CD4-positive, alpha-beta T cell treated with Interleukin-6 for 4 hours (primary cell): ENCODE data around the gene DIS3L2.
"Not testable (repeated sequence)": the region's sequence is repeated elsewhere in the genome, so short reads cannot be mapped to it uniquely, and the experiment has no call there.

Experiments used
- DNase-seq: peaks from one replicate; pipeline ENCODE4 v3.0.0-alpha.2; 2020; ENCODE audit warnings: mixed read lengths

Gene DIS3L2

GRCh38 chr2:232061265-232061664 is 99.8 kb downstream of the DIS3L2 start:
- no peak for DNase-seq

GRCh38 chr2:232073026-232073425 is 111.5 kb downstream of the DIS3L2 start:
- DNase-seq = no peak

- no peak for DNase-seq
Measured at GRCh38 chr2:232073699-232074098, 112.2 kb downstream of the DIS3L2 start.

- DNase-seq = no peak
Measured at GRCh38 chr2:232075080-232075479, 113.6 kb downstream of the DIS3L2 start.

GRCh38 chr2:232075859-232076258 is 114.3 kb downstream of the DIS3L2 start:
- no peak for DNase-seq

GRCh38 chr2:232076272-232076671 is 114.8 kb downstream of the DIS3L2 start:
- DNase-seq = no peak

GRCh38 chr2:232076736-232077135 is 115.2 kb downstream of the DIS3L2 start:
- no peak for DNase-seq

- DNase-seq = no peak
Measured at GRCh38 chr2:232085164-232085563, 123.7 kb downstream of the DIS3L2 start.

- no peak for DNase-seq
Measured at GRCh38 chr2:232085826-232086425, 124.4 kb downstream of the DIS3L2 start.

GRCh38 chr2:232088771-232089170 is 127.3 kb downstream of the DIS3L2 start:
- no peak for DNase-seq

GRCh38 chr2:232094201-232094600 is 132.7 kb downstream of the DIS3L2 start:
- no peak for DNase-seq

GRCh38 chr2:232094883-232095282 is 133.4 kb downstream of the DIS3L2 start:
- DNase-seq = no peak

GRCh38 chr2:232097260-232097659 is 135.7 kb downstream of the DIS3L2 start:
- DNase-seq = no peak

- DNase-seq = no peak
Measured at GRCh38 chr2:232097758-232098157, 136.2 kb downstream of the DIS3L2 start.

GRCh38 chr2:232102380-232102779 is 140.9 kb downstream of the DIS3L2 start:
- no peak for DNase-seq

GRCh38 chr2:232103140-232103737 is 141.7 kb downstream of the DIS3L2 start:
- no peak for DNase-seq

GRCh38 chr2:232104076-232104646 is 142.6 kb downstream of the DIS3L2 start:
- DNase-seq = no peak

GRCh38 chr2:232111551-232111950 is 150.0 kb downstream of the DIS3L2 start:
- no peak for DNase-seq

- DNase-seq = no peak
Measured at GRCh38 chr2:232113821-232114220, 152.3 kb downstream of the DIS3L2 start.

- not testable (repeated sequence) for DNase-seq
Measured at GRCh38 chr2:232115728-232116361, 154.3 kb downstream of the DIS3L2 start.

GRCh38 chr2:232116852-232117251 is 155.3 kb downstream of the DIS3L2 start:
- no peak for DNase-seq

- no peak for DNase-seq
Measured at GRCh38 chr2:232117413-232117812, 155.9 kb downstream of the DIS3L2 start.

- no peak for DNase-seq
Measured at GRCh38 chr2:232120911-232121310, 159.4 kb downstream of the DIS3L2 start.

- no peak for DNase-seq
Measured at GRCh38 chr2:232124309-232124708, 162.8 kb downstream of the DIS3L2 start.
